Measurements from ENCODE around the gene PGM1. TPM values are rescaled to one million over a fixed set of nuclear protein-coding genes. Genes with fewer than 3 reads are reported as not detected.

PGM1 gene
- total and polyA plus RNA-seq, 2 of the 13 experiments (the other 11 are each of a cell fraction or from before 2014, with no cell fraction given): 51.6 to 105 TPM

DNA sequence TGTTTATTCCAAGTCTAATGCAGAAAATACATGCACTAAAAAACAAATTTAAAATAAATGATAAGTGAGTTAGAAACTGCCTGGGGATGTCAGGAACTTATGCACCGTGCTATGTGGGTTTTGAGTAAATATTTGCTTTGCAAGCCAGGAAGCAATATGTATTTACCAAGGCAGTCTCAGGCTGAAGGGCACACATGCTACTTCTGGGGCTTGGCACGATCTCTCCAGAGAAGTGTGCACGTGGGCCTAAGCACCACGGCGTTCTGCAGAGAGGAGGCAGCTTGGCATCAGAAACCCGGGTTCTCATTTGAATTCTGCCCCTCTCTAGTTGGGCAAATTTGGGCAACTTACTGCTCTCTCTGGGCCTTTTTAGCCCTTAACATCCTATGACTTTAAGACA lies 108.0 kb downstream of the PGM1 start (continued):
- TF ChIP-seq, protein P1, sequence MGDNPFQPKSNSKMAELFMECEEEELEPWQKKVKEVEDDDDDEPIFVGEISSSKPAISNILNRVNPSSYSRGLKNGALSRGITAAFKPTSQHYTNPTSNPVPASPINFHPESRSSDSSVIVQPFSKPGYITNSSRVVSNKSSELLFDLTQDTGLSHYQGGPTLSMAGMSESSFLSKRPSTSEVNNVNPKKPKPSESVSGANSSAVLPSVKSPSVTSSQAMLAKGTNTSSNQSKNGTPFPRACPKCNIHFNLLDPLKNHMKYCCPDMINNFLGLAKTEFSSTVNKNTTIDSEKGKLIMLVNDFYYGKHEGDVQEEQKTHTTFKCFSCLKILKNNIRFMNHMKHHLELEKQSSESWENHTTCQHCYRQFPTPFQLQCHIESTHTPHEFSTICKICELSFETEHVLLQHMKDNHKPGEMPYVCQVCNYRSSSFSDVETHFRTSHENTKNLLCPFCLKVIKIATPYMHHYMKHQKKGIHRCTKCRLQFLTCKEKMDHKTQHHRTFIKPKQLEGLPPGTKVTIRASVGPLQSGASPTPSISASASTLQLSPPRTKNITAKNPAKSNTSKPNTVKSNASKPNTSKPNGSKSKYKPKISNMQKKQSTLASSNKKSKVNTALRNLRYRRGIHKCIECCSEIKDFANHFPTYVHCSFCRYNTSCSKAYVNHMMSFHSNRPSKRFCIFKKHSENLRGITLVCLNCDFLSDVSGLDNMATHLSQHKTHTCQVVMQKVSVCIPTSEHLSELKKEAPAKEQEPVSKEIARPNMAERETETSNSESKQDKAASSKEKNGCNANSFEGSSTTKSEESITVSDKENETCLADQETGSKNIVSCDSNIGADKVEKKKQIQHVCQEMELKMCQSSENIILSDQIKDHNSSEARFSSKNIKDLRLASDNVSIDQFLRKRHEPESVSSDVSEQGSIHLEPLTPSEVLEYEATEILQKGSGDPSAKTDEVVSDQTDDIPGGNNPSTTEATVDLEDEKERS (CRISPR knock-in tag; IDR thresholded peaks at IDR 0.05): no peak
- no peak for TF ChIP-seq ZBTB8A (CRISPR knock-in tag; IDR thresholded peaks at IDR 0.05; ENCODE audit: borderline replicate concordance, low read depth)
- TF ChIP-seq PHF20 (CRISPR knock-in tag; IDR thresholded peaks at IDR 0.05): no peak
- TF ChIP-seq HIVEP1 (CRISPR knock-in tag; IDR thresholded peaks at IDR 0.05): no peak
- TF ChIP-seq, protein P2, sequence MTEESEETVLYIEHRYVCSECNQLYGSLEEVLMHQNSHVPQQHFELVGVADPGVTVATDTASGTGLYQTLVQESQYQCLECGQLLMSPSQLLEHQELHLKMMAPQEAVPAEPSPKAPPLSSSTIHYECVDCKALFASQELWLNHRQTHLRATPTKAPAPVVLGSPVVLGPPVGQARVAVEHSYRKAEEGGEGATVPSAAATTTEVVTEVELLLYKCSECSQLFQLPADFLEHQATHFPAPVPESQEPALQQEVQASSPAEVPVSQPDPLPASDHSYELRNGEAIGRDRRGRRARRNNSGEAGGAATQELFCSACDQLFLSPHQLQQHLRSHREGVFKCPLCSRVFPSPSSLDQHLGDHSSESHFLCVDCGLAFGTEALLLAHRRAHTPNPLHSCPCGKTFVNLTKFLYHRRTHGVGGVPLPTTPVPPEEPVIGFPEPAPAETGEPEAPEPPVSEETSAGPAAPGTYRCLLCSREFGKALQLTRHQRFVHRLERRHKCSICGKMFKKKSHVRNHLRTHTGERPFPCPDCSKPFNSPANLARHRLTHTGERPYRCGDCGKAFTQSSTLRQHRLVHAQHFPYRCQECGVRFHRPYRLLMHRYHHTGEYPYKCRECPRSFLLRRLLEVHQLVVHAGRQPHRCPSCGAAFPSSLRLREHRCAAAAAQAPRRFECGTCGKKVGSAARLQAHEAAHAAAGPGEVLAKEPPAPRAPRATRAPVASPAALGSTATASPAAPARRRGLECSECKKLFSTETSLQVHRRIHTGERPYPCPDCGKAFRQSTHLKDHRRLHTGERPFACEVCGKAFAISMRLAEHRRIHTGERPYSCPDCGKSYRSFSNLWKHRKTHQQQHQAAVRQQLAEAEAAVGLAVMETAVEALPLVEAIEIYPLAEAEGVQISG (CRISPR knock-in tag; IDR thresholded peaks at IDR 0.05): no peak
- TF ChIP-seq SIX1 (CRISPR knock-in tag; IDR thresholded peaks at IDR 0.05; ENCODE audit: borderline replicate concordance): no peak
- no peak for TF ChIP-seq ZNF878 (CRISPR knock-in tag; IDR thresholded peaks at IDR 0.05)
- TF ChIP-seq ZNF343 (CRISPR knock-in tag; IDR thresholded peaks at IDR 0.05): no peak
- TF ChIP-seq EP300 (IDR thresholded peaks at IDR 0.05; ENCODE audit: low read depth in 2 of 2, low read length in 2 of 2): peak in 1 of 2 experiments; percentile 48; a peak in 1 of 4 replicates
- TF ChIP-seq EP300 (CRISPR knock-in tag; IDR thresholded peaks at IDR 0.05; ENCODE audit: borderline replicate concordance): no peak
- TF ChIP-seq ZSCAN21 (CRISPR knock-in tag; IDR thresholded peaks at IDR 0.05; ENCODE audit: borderline replicate concordance): no peak
- TF ChIP-seq RBAK (CRISPR knock-in tag; IDR thresholded peaks at IDR 0.05): no peak
- TF ChIP-seq TOPORS (CRISPR knock-in tag; IDR thresholded peaks at IDR 0.05): no peak
- TF ChIP-seq ZNF709 (CRISPR knock-in tag; IDR thresholded peaks at IDR 0.05): no peak
- TF ChIP-seq NFE2 (CRISPR knock-in tag; IDR thresholded peaks at IDR 0.05): no peak
- TF ChIP-seq ZFX (CRISPR knock-in tag; IDR thresholded peaks at IDR 0.05; ENCODE audit: low read depth): no peak
- no peak for TF ChIP-seq TBX3 (IDR thresholded peaks at IDR 0.05; ENCODE audit: borderline replicate concordance)
- TF ChIP-seq POLR2G (IDR thresholded peaks at IDR 0.05; ENCODE audit: low read depth, low read length): no peak
- no peak for TF ChIP-seq SNRNP70 (IDR thresholded peaks at IDR 0.05; ENCODE audit: low read depth, low read length)
- no peak for TF ChIP-seq NFE2L1 (CRISPR knock-in tag; IDR thresholded peaks at IDR 0.05; ENCODE audit: borderline replicate concordance)
- no peak for TF ChIP-seq MIER3 (CRISPR knock-in tag; IDR thresholded peaks at IDR 0.05; ENCODE audit: borderline replicate concordance)
- peak; percentile 41; the same call in 1 of the 2 replicates for TF ChIP-seq MED1 (CRISPR knock-in tag; IDR thresholded peaks at IDR 0.05)
- TF ChIP-seq, protein P3, sequence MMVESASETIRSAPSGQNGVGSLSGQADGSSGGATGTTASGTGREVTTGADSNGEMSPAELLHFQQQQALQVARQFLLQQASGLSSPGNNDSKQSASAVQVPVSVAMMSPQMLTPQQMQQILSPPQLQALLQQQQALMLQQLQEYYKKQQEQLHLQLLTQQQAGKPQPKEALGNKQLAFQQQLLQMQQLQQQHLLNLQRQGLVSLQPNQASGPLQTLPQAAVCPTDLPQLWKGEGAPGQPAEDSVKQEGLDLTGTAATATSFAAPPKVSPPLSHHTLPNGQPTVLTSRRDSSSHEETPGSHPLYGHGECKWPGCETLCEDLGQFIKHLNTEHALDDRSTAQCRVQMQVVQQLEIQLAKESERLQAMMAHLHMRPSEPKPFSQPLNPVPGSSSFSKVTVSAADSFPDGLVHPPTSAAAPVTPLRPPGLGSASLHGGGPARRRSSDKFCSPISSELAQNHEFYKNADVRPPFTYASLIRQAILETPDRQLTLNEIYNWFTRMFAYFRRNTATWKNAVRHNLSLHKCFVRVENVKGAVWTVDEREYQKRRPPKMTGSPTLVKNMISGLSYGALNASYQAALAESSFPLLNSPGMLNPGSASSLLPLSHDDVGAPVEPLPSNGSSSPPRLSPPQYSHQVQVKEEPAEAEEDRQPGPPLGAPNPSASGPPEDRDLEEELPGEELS (CRISPR knock-in tag; IDR thresholded peaks at IDR 0.05): peak; percentile 23; the same call in 1 of the 2 replicates
- no peak for TF ChIP-seq ZNF326 (CRISPR knock-in tag; IDR thresholded peaks at IDR 0.05; ENCODE audit: borderline replicate concordance)
- TF ChIP-seq ZNF674 (CRISPR knock-in tag; IDR thresholded peaks at IDR 0.05; ENCODE audit: low read depth): no peak

Data from HepG2 (cell line).